Omental fat pad (tissue), 4 donors: ENCODE data around the gene TBC1D4. TPM values are rescaled to one million over a fixed set of nuclear protein-coding genes. Genes with fewer than 3 reads are reported as not detected.

ENCODE experiments used
- ATAC-seq: fragments of 150-250 bp; one replicate; pipeline ENCODE4 v1.9.1; 2016; ENCODE audit warnings: mild to moderate bottlenecking, moderate library complexity; ENCODE audit not compliant: low FRiP score
- DNase-seq: peaks from one replicate; pipeline ENCODE4 v3.0.0-alpha.2; 2019; ENCODE audit warnings: low spot score
- total RNA-seq, 4 donors: library from RNA; depleted of rRNA; stranded (reverse); fragments of >200 nt; gene quantifications; one replicate each; pipeline ENCODE4 v1.1.0, GENCODE V29; 2016
- TF ChIP-seq, protein P1 (sequence below), 3 donors: fragments of 450-650 bp; IDR thresholded peaks; one replicate each; pipeline ENCODE4 v1.5.1; 2016 to 2017; ENCODE audit warnings: antibody characterized with exemption in 3 of 3, mild to moderate bottlenecking in 3 of 3, moderate library complexity in 2 of 3

Gene TBC1D4
- total RNA-seq, 4 donors from 2014 or later, result 24.7 to 55.1 (median 39.2) TPM

GRCh38 chr13:75454497-75454896, 27.5 kb downstream of the TBC1D4 start:
- ATAC-seq, result no peak
- DNase-seq, result no peak
- TF ChIP-seq, protein P1, sequence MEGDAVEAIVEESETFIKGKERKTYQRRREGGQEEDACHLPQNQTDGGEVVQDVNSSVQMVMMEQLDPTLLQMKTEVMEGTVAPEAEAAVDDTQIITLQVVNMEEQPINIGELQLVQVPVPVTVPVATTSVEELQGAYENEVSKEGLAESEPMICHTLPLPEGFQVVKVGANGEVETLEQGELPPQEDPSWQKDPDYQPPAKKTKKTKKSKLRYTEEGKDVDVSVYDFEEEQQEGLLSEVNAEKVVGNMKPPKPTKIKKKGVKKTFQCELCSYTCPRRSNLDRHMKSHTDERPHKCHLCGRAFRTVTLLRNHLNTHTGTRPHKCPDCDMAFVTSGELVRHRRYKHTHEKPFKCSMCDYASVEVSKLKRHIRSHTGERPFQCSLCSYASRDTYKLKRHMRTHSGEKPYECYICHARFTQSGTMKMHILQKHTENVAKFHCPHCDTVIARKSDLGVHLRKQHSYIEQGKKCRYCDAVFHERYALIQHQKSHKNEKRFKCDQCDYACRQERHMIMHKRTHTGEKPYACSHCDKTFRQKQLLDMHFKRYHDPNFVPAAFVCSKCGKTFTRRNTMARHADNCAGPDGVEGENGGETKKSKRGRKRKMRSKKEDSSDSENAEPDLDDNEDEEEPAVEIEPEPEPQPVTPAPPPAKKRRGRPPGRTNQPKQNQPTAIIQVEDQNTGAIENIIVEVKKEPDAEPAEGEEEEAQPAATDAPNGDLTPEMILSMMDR (IDR thresholded peaks at IDR 0.05), result no peak

GRCh38 chr13:75452564-75452963, 29.4 kb downstream of the TBC1D4 start:
- peak; percentile 57 for ATAC-seq
- TF ChIP-seq, protein P1 (IDR thresholded peaks at IDR 0.05), result no peak

GRCh38 chr13:75447493-75447892, 34.5 kb downstream of the TBC1D4 start:
- TF ChIP-seq, protein P1 (IDR thresholded peaks at IDR 0.05), result no peak
- ATAC-seq (no peak), DNase-seq (no peak)

More at GRCh38 chr13:75452564-75452963, 29.4 kb downstream of the TBC1D4 start:
- no peak for DNase-seq

GRCh38 chr13:75446874-75447273, 35.1 kb downstream of the TBC1D4 start:
- TF ChIP-seq, protein P1 (IDR thresholded peaks at IDR 0.05), result no peak
- DNase-seq, result no peak
- no peak for ATAC-seq

GRCh38 chr13:75445717-75446499, 36.1 kb downstream of the TBC1D4 start:
- TF ChIP-seq, protein P1 (IDR thresholded peaks at IDR 0.05), result no peak
- peak; percentile 70 for ATAC-seq
- no peak for DNase-seq

DNA sequence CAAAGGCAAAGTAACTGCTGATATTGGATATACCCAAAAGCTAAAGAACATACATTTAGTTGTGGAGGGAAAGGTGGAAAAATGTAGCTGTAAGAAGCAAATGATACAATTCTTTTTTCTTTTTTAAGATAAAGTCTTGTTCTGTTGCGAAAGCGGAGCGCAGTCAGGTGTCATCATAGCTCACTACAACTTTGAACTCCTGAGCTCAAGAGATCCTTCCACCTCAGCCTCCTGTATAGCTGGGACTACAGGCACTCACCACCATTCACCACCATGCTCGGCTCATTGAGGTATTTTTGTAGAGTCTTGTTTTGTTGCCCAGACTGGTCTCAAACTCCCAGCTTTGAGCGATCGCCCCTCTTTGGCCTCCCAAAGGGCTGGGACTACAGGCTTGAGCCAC, 38.0 kb downstream of the TBC1D4 start:
- ATAC-seq (no peak), DNase-seq (no peak)
- TF ChIP-seq, protein P1 (IDR thresholded peaks at IDR 0.05), result no peak

DNA sequence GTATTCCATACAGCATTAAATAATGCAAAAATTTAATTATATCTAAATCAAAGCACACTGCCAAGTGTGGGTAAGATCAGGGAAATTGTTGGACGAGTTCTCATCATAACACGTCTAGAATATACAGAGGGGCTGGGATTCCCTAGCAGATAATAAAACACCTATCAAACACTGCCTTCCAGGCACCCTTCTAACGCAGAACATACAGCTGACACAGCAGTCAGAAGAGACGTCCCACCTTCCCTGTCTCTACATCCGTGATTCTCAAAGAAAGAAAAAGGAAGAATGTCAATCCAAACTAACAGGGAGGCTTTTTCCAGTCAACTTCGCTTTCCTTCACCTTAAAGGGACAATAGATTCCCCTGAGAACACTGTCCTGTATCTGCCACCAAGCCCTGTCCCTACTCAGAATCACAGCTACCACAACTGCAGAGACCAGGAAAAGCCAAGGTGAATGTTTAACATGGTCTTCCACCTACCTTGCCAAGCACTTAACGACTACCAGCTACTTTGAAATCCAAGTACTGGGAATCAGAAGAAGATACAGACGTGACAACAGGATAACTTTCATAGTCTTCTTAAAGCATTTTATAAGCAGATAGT, 38.5 kb downstream of the TBC1D4 start:
- ATAC-seq (no peak), DNase-seq (no peak)
- TF ChIP-seq, protein P1 (IDR thresholded peaks at IDR 0.05), result no peak
